ENCODE measurements around the gene ANAPC15. TPM values are rescaled to one million over a fixed set of nuclear protein-coding genes. Genes with fewer than 3 reads are reported as not detected.

The ANAPC15 gene
- total and polyA plus RNA-seq, 9 of the 15 experiments (the other 6 are each of a cell fraction or from before 2014, with no cell fraction given), result 53.0 to 254 (median 75.7) TPM

DNA sequence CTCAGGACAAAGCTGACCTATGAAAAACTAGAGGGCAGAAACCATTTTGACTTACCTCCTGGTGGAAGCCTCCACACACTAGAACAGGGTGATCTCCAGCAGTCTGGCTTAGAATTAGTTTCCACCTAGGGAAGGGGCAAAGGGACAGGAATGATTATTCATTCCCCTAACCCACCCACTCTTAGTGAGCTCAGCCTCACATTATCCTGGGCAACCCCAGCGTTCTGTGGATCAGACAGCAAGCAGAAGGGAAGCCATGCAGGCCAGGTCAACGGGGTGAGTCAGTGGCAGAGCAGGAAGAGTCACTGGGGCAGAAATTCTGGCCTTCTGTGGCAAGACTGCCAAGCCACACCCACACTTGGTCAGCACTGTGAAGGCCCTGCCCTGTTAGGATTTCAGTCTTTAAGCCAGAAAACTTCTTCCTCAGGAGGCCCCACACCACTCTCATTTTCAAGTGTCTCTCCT lies 42.7 kb downstream of the ANAPC15 start (continued):
- TF ChIP-seq, protein P1, sequence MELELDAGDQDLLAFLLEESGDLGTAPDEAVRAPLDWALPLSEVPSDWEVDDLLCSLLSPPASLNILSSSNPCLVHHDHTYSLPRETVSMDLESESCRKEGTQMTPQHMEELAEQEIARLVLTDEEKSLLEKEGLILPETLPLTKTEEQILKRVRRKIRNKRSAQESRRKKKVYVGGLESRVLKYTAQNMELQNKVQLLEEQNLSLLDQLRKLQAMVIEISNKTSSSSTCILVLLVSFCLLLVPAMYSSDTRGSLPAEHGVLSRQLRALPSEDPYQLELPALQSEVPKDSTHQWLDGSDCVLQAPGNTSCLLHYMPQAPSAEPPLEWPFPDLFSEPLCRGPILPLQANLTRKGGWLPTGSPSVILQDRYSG (tag; conservative IDR thresholded peaks at IDR 0.05; ENCODE audit: low read depth), result peak; percentile 84; the same call in 1 of the 2 replicates
- TF ChIP-seq, protein P2, sequence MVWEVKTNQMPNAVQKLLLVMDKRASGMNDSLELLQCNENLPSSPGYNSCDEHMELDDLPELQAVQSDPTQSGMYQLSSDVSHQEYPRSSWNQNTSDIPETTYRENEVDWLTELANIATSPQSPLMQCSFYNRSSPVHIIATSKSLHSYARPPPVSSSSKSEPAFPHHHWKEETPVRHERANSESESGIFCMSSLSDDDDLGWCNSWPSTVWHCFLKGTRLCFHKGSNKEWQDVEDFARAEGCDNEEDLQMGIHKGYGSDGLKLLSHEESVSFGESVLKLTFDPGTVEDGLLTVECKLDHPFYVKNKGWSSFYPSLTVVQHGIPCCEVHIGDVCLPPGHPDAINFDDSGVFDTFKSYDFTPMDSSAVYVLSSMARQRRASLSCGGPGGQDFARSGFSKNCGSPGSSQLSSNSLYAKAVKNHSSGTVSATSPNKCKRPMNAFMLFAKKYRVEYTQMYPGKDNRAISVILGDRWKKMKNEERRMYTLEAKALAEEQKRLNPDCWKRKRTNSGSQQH (CRISPR knock-in tag; IDR thresholded peaks at IDR 0.05), result no peak
- TF ChIP-seq, protein P3, sequence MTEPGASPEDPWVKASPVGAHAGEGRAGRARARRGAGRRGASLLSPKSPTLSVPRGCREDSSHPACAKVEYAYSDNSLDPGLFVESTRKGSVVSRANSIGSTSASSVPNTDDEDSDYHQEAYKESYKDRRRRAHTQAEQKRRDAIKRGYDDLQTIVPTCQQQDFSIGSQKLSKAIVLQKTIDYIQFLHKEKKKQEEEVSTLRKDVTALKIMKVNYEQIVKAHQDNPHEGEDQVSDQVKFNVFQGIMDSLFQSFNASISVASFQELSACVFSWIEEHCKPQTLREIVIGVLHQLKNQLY (CRISPR knock-in tag; conservative IDR thresholded peaks at IDR 0.05), result no peak
- TF ChIP-seq BRD9 (IDR thresholded peaks at IDR 0.05; ENCODE audit: low read depth, partially characterized antibody) (no peak), MCM2 (IDR thresholded peaks at IDR 0.05; ENCODE audit: low read depth) (no peak), LARP7 (IDR thresholded peaks at IDR 0.05) (no peak), HMG20A (CRISPR knock-in tag; conservative IDR thresholded peaks at IDR 0.05) (no peak), TAF15 (IDR thresholded peaks at IDR 0.05; ENCODE audit: low read depth, low read length) (no peak), CBFB (CRISPR knock-in tag; IDR thresholded peaks at IDR 0.05) (no peak), ZNF239 (CRISPR knock-in tag; IDR thresholded peaks at IDR 0.05) (0 out of 2 replicates have a peak, but pooled peaks have one; percentile 9), HNRNPLL (IDR thresholded peaks at IDR 0.05; ENCODE audit: low read depth, low read length, poor library complexity, severe bottlenecking) (no peak), ZZZ3 (IDR thresholded peaks at IDR 0.05) (no peak), HMGN3 (IDR thresholded peaks at IDR 0.05; ENCODE audit: borderline replicate concordance, extremely low read depth, insufficient read length, low read depth, low read length) (no peak), DDX20 (tag; IDR thresholded peaks at IDR 0.05; ENCODE audit: low read depth) (no peak)
- TF ChIP-seq, protein P4, sequence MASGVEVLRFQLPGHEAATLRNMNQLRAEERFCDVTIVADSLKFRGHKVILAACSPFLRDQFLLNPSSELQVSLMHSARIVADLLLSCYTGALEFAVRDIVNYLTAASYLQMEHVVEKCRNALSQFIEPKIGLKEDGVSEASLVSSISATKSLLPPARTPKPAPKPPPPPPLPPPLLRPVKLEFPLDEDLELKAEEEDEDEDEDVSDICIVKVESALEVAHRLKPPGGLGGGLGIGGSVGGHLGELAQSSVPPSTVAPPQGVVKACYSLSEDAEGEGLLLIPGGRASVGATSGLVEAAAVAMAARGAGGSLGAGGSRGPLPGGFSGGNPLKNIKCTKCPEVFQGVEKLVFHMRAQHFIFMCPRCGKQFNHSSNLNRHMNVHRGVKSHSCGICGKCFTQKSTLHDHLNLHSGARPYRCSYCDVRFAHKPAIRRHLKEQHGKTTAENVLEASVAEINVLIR (CRISPR knock-in tag; IDR thresholded peaks at IDR 0.05), result no peak
- TF ChIP-seq, protein P5, sequence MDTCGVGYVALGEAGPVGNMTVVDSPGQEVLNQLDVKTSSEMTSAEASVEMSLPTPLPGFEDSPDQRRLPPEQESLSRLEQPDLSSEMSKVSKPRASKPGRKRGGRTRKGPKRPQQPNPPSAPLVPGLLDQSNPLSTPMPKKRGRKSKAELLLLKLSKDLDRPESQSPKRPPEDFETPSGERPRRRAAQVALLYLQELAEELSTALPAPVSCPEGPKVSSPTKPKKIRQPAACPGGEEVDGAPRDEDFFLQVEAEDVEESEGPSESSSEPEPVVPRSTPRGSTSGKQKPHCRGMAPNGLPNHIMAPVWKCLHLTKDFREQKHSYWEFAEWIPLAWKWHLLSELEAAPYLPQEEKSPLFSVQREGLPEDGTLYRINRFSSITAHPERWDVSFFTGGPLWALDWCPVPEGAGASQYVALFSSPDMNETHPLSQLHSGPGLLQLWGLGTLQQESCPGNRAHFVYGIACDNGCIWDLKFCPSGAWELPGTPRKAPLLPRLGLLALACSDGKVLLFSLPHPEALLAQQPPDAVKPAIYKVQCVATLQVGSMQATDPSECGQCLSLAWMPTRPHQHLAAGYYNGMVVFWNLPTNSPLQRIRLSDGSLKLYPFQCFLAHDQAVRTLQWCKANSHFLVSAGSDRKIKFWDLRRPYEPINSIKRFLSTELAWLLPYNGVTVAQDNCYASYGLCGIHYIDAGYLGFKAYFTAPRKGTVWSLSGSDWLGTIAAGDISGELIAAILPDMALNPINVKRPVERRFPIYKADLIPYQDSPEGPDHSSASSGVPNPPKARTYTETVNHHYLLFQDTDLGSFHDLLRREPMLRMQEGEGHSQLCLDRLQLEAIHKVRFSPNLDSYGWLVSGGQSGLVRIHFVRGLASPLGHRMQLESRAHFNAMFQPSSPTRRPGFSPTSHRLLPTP (IDR thresholded peaks at IDR 0.05; ENCODE audit: borderline replicate concordance, extremely low read depth, insufficient read length), result no peak
- TF ChIP-seq, protein P6, sequence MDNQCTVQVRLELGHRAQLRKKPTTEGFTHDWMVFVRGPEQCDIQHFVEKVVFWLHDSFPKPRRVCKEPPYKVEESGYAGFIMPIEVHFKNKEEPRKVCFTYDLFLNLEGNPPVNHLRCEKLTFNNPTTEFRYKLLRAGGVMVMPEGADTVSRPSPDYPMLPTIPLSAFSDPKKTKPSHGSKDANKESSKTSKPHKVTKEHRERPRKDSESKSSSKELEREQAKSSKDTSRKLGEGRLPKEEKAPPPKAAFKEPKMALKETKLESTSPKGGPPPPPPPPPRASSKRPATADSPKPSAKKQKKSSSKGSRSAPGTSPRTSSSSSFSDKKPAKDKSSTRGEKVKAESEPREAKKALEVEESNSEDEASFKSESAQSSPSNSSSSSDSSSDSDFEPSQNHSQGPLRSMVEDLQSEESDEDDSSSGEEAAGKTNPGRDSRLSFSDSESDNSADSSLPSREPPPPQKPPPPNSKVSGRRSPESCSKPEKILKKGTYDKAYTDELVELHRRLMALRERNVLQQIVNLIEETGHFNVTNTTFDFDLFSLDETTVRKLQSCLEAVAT (IDR thresholded peaks at IDR 0.05), result no peak
- TF ChIP-seq, protein P7, sequence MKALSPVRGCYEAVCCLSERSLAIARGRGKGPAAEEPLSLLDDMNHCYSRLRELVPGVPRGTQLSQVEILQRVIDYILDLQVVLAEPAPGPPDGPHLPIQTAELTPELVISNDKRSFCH (CRISPR knock-in tag; IDR thresholded peaks at IDR 0.05), result no peak
- TF ChIP-seq, protein P7 (tag; IDR thresholded peaks at IDR 0.05), result no peak
